Heart left ventricle (tissue), 13 donors: ENCODE results near the gene ATOSB.

Source experiments
- POLR2A ChIP-seq, 2 donors: fragments of 450-650 bp; IDR thresholded peaks; one replicate each; pipeline ENCODE4 v1.6.1; 2017; ENCODE audit warnings: antibody characterized with exemption in 2 of 2, mild to moderate bottlenecking in 2 of 2, moderate library complexity in 2 of 2
- TF ChIP-seq, protein P1 (sequence below), 12 donors: fragments of 200-600 bp; sonication (generic) in 4 of 12; IDR thresholded peaks; one replicate each; pipeline versions ENCODE4 v1.5.0 to v1.8.0; 2018 to 2022; ENCODE audit warnings: antibody characterized with exemption in 12 of 12, mild to moderate bottlenecking in 5 of 12
- donor health status: ischemic (EF 13 %, LVEDD 7.1; RV severe dilation, severe dysfunction).
- donor health status: DM: no; HTN: yes; CAD: no.
- donor health status: DM: no; HTN: no; CAD: no.
- donor health status: ischemic (EF 25% LVEDD 6.9; RV normal size, moderate dysfunction).
- donor health status: ischemic (EF 25% LVEDD 5.7; RV mildly dilated, moderate dysfunction).
- donor health status: ischemic (EF 35%, LVEDD 5.7; RV mildly dilated, moderate dysfunction).
- donor health status: nonischemic (EF 11% LVEDD 7.7; RV severe dilation, severe dysfunction).
- donor health status: DM: yes; HTN: yes; CAD: no.
- donor health status: PGD.
- donor health status: ischemic (EF 29% LVEDD 5.4; RV normal size, mild dysfunction).
- donor health status: nonischemic (EF 23%, LVEDD 6.1; RV moderate dilation, normal function).

DNA sequence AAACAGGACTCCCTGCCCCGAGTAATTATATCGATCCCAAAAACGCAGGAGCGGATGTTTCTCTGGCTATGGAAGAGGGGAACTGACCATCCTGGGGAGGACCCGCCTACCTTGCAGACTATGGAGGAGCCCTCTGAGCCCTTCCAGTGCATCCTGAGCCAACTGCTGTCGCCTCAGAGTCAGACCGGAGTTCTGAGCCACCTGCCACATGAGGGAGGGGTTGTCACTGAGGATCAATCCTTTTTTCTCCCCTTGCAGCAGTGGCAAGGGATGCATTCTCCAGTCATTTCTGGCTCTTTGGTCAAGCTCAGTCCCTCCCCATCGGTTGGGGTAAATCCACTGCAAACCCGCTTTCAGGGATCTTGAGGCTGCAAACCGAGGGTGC is 36.6 kb downstream of the ATOSB start:
- TF ChIP-seq POLR2A (IDR thresholded peaks at IDR 0.05): no peak
- TF ChIP-seq, protein P1, sequence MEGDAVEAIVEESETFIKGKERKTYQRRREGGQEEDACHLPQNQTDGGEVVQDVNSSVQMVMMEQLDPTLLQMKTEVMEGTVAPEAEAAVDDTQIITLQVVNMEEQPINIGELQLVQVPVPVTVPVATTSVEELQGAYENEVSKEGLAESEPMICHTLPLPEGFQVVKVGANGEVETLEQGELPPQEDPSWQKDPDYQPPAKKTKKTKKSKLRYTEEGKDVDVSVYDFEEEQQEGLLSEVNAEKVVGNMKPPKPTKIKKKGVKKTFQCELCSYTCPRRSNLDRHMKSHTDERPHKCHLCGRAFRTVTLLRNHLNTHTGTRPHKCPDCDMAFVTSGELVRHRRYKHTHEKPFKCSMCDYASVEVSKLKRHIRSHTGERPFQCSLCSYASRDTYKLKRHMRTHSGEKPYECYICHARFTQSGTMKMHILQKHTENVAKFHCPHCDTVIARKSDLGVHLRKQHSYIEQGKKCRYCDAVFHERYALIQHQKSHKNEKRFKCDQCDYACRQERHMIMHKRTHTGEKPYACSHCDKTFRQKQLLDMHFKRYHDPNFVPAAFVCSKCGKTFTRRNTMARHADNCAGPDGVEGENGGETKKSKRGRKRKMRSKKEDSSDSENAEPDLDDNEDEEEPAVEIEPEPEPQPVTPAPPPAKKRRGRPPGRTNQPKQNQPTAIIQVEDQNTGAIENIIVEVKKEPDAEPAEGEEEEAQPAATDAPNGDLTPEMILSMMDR (IDR thresholded peaks at IDR 0.05): no peak
